ENCODE data around the gene GPHN. TPM values are rescaled to one million over a fixed set of nuclear protein-coding genes. Genes with fewer than 3 reads are reported as not detected.

The GPHN gene
- total and polyA plus RNA-seq, 2 of the 8 experiments (the other 6 are each of a cell fraction or from before 2014, with no cell fraction given), result 6.0 to 16.0 TPM

- no peak for TF ChIP-seq SAP30 (IDR thresholded peaks at IDR 0.05; ENCODE audit: insufficient read depth, insufficient replicate concordance, low read length)
- no peak for TF ChIP-seq SP2 (IDR thresholded peaks at IDR 0.05; ENCODE audit: low read length)
- TF ChIP-seq EP300 (IDR thresholded peaks at IDR 0.05; ENCODE audit: borderline replicate concordance in 1 of 2, low read depth in 2 of 2, low read length in 2 of 2), result no peak
- no peak for TF ChIP-seq RXRA (IDR thresholded peaks at IDR 0.05; ENCODE audit: insufficient read depth, low read depth, low read length)
- no peak for TF ChIP-seq BRCA1 (IDR thresholded peaks at IDR 0.05; ENCODE audit: low read depth, low read length)
These were observed 22.0 kb upstream of the GPHN start, which contains the start of gene CCDC196 (continued) for GRCh38 chr14:66485910-66486421.

All from H1 (cell line).